Duodenal mucosa (tissue), 2 donors: Measurements from ENCODE around the gene SRP9.

ENCODE experiments used
- H3K27ac ChIP-seq: one replicate; pipeline ENCODE4 v1.7.0; 2013; ENCODE audit warnings: low read depth, low read length
- H3K27me3 ChIP-seq, 2 donors: one replicate each; pipeline ENCODE4 v1.7.0; 2013; ENCODE audit warnings: low read length in 2 of 2, control low read depth in 1 of 2; ENCODE audit not compliant: insufficient read depth in 2 of 2, control insufficient read depth in 1 of 2
- H3K36me3 ChIP-seq, 2 donors: one replicate each; pipeline ENCODE4 v1.7.0; 2013; ENCODE audit warnings: low read length in 2 of 2, control low read depth in 1 of 2; ENCODE audit not compliant: insufficient read depth in 2 of 2, control insufficient read depth in 1 of 2
- H3K4me1 ChIP-seq, 2 donors: one replicate each; pipeline ENCODE4 v1.7.0; 2013; ENCODE audit warnings: low read length in 2 of 2, control low read depth in 1 of 2; ENCODE audit not compliant: insufficient read depth in 2 of 2, control insufficient read depth in 1 of 2
- H3K4me3 ChIP-seq, 2 donors: one replicate each; pipeline ENCODE4 v1.7.0; 2013; ENCODE audit warnings: low read length in 2 of 2, low read depth in 1 of 2
- H3K9ac ChIP-seq, 2 donors: one replicate each; pipeline ENCODE4 v1.7.0; 2013; ENCODE audit warnings: low read length in 2 of 2, low read depth in 1 of 2
- H3K9me3 ChIP-seq, 2 donors: one replicate each; pipeline ENCODE4 v1.7.0; 2013; ENCODE audit warnings: low read length in 2 of 2, control low read depth in 1 of 2; ENCODE audit not compliant: control insufficient read depth in 1 of 2

SRP9 gene

DNA sequence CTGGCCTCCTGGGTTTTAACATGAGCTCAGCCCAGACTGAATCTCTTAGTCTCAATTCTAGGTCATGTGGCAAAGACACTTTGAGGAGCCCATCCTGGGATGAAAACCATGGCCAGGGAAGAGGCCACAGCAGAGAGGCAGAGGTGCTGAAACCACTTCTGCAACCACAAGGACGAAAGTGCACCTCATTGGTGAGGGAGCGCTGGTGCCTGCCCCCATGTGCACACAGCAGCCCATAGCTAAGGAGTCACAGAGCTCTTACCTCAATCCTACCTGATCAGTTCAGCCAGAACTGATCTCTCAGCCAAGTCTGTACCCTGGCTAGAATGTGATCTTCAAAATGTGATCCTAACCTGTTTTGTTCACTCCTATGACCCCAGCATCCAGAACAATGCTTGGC, 32.9 kb upstream of the SRP9 start:
- H3K4me3 ChIP-seq = no peak overlapping the region
- peaks cover 0 to 12% of the 10 kb centered on the region in 2 donors for H3K4me1 ChIP-seq
- H3K27me3 ChIP-seq = no peaks in the 10 kb centered on the region
- H3K9ac ChIP-seq = no peak overlapping the region
- H3K36me3 ChIP-seq = no peaks in the 10 kb centered on the region
- no peaks in the 10 kb centered on the region for H3K9me3 ChIP-seq
- H3K27ac ChIP-seq = no peak overlapping the region

DNA sequence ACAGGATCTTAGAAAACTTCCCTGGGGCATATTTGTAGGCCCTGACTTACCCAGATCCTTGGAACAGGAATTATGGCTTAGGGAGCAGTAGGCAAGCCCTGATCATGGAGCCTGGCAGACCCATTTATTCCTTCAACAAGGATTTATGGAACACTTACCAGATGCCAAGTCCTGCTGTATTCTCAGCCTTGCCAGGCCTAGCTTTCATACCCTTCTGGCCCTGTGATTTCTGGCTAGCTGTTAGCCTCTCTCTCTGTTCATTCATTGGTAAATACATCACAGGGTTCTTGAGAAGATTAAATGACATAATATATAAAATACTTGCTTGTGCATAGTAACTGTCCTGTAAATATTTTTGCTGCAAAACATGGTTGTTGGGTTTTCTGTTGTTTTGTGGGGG, 32.4 kb upstream of the SRP9 start:
- no peak overlapping the region for H3K27ac ChIP-seq
- H3K9ac ChIP-seq = no peak overlapping the region
- H3K36me3 ChIP-seq = no peaks in the 10 kb centered on the region
- peaks cover 0 to 12% of the 10 kb centered on the region in 2 donors for H3K4me1 ChIP-seq
- H3K27me3 ChIP-seq = no peaks in the 10 kb centered on the region
- H3K9me3 ChIP-seq = no peaks in the 10 kb centered on the region
- no peak overlapping the region for H3K4me3 ChIP-seq

DNA sequence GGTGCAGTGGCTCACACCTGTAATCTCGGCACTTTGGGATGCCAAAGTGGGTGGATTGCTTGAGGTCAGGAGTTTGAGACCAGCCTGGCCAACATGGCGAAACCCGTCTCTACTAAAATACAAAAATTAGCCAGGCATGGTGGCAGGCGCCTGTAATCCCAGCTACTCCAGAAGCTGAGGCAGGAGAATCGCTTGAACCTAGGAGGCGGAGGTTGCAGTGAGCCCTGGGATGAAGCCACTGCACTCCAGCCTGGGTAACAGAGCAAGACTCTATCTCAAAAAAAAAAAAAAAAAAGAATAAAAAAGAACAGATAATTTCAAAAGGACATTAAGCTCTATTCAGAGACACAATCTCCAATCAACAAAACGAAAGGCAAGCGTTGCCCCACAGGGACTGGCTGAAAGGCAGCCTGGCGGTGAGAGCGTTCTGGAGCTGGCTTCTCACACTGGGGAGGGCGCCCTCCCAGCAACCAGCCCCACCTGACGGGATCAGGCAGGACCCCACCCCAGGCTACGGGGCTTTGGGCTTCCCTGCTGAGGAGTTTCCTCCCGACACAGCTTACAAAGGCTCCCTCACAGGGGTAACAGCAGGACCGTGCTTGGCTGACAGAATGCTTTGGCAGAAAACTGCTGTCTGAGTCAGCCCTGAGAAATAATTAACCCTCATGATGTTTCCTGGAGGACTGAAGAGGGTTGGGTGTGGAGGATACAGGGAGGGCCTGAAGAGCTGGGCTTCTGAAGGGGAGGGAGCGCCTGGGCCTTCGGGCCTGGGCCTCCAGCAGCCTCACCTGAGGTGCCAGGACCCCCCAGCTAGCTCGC, 31.1 kb upstream of the SRP9 start:
- Histone ChIP-seq H3K27me3 (no peaks in the 10 kb centered on the region), H3K27ac (peak overlapping the region; percentile 86), H3K36me3 (no peaks in the 10 kb centered on the region), H3K9ac (peak overlapping the region; percentile 60 to 85), H3K4me1 (peaks cover 0 to 12% of the 10 kb centered on the region in 2 donors), H3K4me3 (peak overlapping the region; percentile 59 to 78), H3K9me3 (no peaks in the 10 kb centered on the region)

DNA sequence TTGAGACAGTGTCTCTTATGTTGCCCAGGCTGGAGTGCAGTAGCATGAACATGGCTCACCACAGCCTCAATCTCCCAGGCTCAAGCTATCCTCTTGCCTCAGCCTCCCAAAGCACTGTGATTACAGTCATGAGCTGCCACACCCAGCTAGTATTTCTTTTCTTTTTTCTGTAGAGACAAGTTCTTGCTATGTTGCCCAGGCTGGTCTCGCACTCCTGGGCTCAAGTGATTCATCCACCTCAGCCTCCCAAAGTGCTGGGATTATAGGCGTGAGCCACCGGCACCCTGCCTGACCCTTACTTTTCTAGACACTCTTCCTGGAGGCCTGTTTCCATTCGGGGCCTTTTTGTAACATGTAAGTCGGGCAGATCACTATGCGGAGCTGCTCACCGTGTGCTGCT, 30.1 kb upstream of the SRP9 start:
- H3K4me1 ChIP-seq = peaks cover 0 to 12% of the 10 kb centered on the region in 2 donors
- H3K9ac ChIP-seq = no peak overlapping the region
- no peaks in the 10 kb centered on the region for H3K9me3 ChIP-seq
- no peak overlapping the region for H3K27ac ChIP-seq
- H3K4me3 ChIP-seq = no peak overlapping the region
- no peaks in the 10 kb centered on the region for H3K36me3 ChIP-seq
- no peaks in the 10 kb centered on the region for H3K27me3 ChIP-seq

DNA sequence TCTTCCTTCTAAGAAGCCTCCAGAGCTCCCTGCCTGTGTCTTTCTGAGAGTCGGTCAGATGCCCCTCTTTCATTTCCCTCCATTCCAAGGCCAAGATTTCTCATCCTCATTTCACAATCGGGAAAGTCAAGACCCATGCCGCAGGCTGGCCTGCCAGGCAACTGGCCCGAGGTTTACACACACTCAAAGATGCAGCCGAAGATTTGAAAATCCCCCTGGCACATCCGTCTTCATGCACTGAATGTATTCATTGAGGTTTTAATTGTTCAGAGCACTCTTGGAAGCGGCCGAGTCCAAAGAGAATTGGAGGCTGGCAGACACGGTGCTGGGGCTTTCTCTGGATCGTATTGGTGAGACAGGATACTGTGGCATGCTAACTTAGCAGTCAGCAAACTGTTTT, 29.1 kb upstream of the SRP9 start:
- Histone ChIP-seq H3K36me3 (no peaks in the 10 kb centered on the region), H3K27me3 (no peaks in the 10 kb centered on the region), H3K27ac (no peak overlapping the region), H3K4me1 (peaks cover 0 to 12% of the 10 kb centered on the region in 2 donors), H3K4me3 (no peak overlapping the region), H3K9ac (no peak overlapping the region), H3K9me3 (no peaks in the 10 kb centered on the region)

DNA sequence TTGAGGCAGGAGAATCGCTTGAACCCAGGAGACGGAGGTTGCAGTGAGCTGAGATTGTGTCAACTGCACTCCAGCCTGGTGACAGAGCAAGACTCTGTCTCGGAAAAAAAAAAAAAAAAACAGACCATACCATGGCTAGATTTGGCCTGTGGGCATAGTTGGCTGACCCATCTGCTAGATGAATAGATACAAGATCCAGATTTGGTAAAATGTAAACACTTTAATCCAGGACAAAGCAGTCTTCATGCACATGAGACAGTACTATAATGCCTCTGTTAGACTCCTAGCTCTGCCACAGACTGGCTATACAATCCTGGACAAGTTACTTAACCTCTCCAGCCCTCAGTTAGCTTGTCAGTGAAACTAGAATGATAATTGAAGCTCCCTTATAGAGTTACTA, 27.9 kb upstream of the SRP9 start:
- peaks cover 0 to 12% of the 10 kb centered on the region in 2 donors for H3K4me1 ChIP-seq
- H3K4me3 ChIP-seq = no peak overlapping the region
- H3K9ac ChIP-seq = no peak overlapping the region
- H3K27me3 ChIP-seq = no peaks in the 10 kb centered on the region
- no peaks in the 10 kb centered on the region for H3K9me3 ChIP-seq
- H3K36me3 ChIP-seq = no peaks in the 10 kb centered on the region
- no peak overlapping the region for H3K27ac ChIP-seq

DNA sequence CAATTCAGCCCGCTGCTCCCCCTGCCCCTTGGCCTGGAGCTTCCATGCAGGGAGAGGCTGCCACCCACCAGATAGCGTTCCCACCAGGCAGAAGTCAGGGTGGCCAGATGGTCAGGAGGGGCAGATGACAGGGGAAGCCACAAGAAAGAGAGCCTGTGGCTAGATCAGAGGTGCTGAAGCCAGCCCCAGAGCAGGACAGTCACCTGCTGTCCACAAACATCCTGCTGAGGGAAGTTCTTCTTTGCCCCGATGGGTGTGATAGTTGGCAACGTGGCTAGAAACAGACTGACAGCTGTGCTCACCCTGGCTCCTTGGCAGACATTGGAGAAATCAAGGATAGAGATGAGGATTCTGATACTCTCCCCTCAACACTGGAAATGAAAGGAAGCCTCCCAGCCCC, 27.2 kb upstream of the SRP9 start:
- Histone ChIP-seq H3K27me3 (no peaks in the 10 kb centered on the region), H3K27ac (no peak overlapping the region), H3K4me1 (peaks cover 6 to 18% of the 10 kb centered on the region in 2 donors), H3K4me3 (no peak overlapping the region), H3K9me3 (no peaks in the 10 kb centered on the region), H3K9ac (no peak overlapping the region), H3K36me3 (no peaks in the 10 kb centered on the region)

DNA sequence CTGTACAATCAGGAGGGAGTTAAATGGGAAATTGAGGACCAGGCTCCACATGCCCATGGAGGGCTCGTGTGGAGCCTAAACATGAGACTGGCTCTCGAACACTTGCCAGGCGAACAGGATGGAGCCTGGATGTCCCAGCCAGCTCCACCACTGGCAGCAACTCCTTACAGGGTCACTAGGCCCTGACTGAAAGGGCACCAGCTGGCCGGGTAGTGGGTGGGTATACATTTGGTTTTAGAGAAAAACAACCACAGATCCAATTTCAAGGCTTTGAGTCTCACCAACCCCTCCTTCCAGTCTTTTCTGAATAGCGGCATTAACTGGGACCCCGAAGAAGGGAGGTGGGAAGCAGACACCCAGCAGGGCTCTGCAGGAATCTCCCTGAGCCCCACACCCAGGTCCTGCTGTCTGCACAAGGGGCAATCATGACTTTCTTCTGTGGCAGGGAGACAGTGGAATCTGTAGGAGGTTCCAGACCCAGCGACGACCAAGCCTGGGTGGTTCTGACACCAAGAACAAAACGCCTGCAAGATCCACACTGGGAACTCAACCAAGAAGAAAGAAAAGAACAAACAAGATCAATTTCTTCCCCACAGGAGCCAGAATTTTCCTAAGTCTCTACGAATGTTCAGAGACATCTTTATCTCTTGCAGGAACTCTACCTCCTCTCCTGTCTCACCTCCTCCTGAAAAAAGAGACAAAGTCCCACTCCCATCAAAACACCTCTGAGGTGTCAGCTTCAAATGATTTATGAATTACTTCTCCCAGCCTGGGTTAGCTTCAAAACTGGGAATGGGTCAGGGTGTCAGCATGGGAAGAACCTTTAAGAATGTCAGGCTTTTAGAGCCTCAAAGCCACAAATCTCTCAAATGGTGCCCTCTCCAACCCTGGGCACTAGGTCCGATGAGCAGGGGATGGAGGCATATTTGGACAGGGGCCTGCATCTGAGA, 26.5 kb upstream of the SRP9 start:
- Histone ChIP-seq H3K9ac (no peak overlapping the region), H3K9me3 (no peaks in the 10 kb centered on the region), H3K36me3 (no peaks in the 10 kb centered on the region), H3K27ac (no peak overlapping the region), H3K4me3 (no peak overlapping the region), H3K4me1 (peaks cover 13 to 14% of the 10 kb centered on the region in 2 donors), H3K27me3 (no peaks in the 10 kb centered on the region)

DNA sequence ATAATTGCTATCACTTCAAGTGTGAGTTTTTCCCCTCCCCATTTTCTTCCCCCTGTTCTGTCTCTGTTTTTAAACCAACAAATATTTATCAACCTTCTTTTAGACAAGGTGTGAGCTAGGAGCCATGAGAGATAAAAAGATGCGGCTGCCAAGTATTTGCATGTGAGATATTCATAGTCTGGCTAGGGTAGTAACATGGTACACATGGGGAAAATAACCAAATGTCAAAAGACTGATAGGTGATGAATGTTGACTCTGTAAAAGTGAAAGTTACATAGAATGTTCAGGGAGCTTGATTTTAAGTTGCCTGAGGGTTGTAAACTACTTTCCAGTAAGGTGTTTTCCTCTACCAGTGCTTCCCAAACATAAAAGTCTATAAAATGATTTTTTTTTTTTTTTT, 25.4 kb upstream of the SRP9 start:
- H3K36me3 ChIP-seq = no peaks in the 10 kb centered on the region
- H3K4me1 ChIP-seq = peaks cover 10 to 15% of the 10 kb centered on the region in 2 donors
- no peaks in the 10 kb centered on the region for H3K27me3 ChIP-seq
- no peak overlapping the region for H3K4me3 ChIP-seq
- H3K9me3 ChIP-seq = no peaks in the 10 kb centered on the region
- H3K27ac ChIP-seq = no peak overlapping the region
- H3K9ac ChIP-seq = no peak overlapping the region
